GOT3 (cell line): ENCODE measurements around the gene SUCLA2.

Experiments used
- DNase-seq: peaks from one replicate; lab custom pipeline; 2025; ENCODE audit warnings: mixed read lengths; lab: John Stamatoyannopoulos, UW

SUCLA2 gene

GRCh38 chr13:47901441-47901840, 99.6 kb downstream of the SUCLA2 start:
- no peak for DNase-seq

GRCh38 chr13:47898080-47898479, 103.0 kb downstream of the SUCLA2 start:
- DNase-seq = no peak

GRCh38 chr13:47897411-47898050, 103.5 kb downstream of the SUCLA2 start:
- no peak for DNase-seq

- DNase-seq = no peak
Measured at GRCh38 chr13:47896546-47896945, 104.5 kb downstream of the SUCLA2 start.

GRCh38 chr13:47896111-47896510, 105.0 kb downstream of the SUCLA2 start:
- DNase-seq = no peak

GRCh38 chr13:47893527-47893926, 107.5 kb downstream of the SUCLA2 start:
- no peak for DNase-seq
